Measurements from ENCODE around the gene OR2V2. TPM values are rescaled to one million over a fixed set of nuclear protein-coding genes. Genes with fewer than 3 reads are reported as not detected.
"Not testable (repeated sequence)": the region's sequence is repeated elsewhere in the genome, so short reads cannot be mapped to it uniquely, and the experiment has no call there.

The OR2V2 gene
- not detected for total RNA-seq

DNA sequence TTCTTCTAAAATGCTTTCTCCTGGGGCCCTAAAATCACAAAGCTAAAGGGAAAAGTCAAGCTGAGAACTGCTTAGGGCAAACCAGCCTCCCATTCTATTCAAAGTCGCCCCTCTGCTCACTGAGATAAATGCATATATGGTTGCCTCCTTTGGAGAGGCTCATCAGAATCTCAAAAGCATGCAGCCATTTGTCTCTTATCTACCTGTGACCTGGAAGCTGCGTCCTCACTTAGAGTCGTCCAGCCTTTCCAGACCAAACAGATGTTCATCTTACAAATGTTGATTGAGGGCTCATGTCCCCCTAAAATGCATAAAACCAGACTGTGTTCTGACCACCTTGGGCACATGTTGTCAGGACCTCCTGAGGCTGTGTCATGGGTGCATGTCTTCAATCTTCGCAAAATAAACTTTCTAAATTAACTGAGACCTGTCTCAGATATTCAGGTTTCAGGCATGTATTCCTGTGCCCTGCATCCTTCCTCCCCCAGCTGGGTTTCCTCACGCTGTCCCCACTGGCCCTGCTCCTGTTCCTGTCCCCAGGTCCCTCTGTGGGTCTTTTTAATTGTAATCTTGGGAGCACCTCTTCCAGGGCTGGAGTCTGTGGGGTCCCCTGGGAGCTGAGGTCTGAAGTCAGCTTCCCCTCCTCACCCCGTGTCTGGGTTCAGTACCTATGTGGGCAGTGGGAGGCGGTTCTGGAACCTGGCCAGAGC is at the start of gene OR2V2:
Gene OR2V2, plus strand, starts transcription at position 660 of the 710 bp plus-strand sequence. CDS start 7,357 bp downstream, outside the sequence.
- DNase-seq: not testable (repeated sequence)

- DNase-seq: not testable (repeated sequence)
These were observed 49.5 kb upstream of the OR2V2 start for GRCh38 chr5:181097759-181098491.

DNA sequence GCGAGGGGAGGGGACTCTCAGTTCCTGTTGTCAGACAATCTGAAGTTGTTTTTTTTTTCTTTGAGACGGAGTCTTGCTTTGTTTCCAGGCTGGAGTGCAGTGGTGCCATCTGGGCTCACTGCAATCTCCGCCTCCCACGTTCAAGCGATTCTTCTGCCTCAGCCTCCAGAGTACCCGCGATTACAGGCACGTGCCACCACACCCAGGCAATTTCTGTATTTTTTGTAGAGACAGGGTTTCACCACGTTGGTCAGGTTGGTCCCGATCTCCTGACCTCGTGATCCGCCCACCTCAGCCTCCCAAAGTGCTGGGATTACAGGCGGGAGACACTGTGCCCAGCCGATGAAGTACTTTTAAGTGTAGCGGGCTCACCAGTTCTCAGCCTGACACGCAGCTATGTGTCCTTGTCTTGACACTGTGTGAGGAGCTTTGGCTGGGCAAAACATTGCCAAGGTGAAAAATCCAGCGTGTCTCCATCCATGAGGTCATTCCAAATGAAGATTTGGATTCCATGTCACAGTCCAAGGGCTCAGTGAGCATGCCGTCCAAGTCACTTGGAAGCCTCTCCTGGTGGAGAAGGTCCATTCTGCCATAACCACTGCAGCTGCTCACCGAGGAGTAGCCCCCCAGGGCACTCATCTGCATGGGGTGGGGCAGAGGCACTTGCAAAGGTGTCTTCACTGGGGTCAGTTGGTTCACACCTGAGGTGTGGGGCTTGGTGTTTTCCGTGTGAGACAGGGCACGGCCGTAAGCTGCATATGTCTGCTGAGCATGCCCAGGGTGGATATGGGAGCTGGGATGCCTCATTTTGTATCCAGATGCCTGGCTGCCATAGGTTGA is 48.4 kb upstream of the OR2V2 start:
- DNase-seq: no peak

DNA sequence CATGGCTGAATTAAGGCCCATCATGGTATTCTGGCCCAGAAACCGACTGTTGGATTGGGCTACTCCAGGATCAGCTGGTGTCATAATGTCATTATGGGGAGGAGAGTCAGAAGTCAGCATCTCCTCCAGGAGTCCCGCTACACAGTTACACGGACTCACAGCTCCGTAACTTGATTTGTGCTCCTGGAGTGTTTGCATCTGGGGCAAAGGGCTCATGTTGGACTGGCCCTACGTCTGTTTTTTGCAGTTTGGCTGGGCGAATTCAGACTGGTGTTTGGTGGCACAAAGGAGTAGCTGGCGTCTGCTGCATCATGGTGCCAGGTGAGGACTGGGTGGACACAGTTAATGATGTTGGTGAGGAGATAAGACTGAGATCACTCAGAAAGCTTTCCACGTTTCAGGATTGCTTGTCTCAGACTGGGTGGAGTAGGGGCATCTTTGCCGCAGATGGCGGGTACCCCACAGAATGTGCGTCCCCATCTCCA is 47.7 kb upstream of the OR2V2 start:
- DNase-seq: no peak

DNA sequence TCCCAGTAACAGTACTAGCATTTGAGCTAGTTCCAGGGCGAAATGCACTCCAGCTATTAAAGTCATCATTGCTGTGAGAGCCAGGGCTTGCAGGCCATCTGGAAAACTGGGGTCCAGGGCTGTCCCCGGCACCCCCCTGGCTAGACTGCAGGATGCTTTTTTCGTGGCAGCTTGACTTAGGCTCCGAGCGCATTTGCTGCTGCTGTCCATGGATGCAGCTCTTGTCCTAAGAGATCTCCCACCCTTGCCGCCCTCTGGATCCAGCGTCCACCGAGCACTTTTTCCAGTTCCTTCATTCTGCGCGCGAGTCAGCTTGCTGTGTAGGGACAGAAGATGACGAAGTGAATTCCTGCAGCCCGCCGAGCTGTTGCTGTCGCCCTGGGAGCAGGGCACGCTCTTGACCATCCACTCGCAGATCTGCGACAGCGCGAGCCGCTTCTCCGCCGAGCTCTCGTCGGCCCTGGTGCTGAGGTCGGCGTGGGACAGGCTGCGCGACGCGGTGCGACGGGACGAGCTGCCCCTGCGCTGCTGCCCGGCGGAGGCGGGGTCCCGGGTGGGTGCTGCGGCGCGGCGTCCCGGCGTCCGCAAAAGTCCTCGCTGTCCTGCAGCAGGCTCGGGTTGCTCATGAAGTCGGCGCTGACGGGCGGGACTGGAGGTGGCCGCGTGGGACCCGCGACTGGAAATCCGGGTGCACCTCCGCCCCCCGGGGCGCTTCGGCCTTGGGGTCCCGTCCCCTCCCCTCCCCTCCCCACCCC is 47.1 kb upstream of the OR2V2 start:
- DNase-seq: no peak

- not testable (repeated sequence) for DNase-seq
These were observed 46.2 kb upstream of the OR2V2 start for GRCh38 chr5:181101030-181101641.

DNA sequence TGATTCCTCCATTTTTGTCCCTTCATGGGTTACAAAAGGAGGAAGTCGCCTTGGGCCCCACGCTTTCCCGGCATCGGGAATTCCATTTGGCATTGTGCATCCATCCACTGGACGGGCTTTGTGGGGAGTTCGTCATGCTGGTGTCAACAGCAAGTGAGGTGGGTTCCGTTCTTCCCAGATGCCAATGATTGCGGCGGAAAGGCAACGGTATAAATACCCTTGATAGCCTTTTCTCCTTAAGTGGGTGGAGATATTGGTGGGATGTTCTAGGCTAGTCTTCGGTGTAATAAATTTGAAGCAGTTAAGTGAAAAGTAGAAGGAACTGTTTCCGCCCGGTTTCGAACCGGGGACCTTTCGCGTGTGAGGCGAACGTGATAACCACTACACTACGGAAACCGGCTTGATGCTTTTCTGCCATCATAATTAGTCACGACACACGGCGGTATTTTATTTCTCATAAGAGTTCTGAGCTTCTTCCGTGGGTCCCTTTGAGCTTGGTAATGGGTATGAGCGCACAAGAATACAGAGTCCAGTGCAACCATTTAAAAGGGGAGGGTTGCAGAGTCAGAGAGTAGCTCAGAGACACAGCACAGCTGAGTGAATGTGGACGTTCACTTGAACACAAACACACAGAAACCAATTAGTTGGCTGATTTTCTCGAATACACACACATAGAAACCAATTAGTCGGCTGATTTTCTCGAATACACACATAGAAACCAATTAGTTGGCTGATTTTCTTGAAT is 45.3 kb upstream of the OR2V2 start:
- not testable (repeated sequence) for DNase-seq

DNA sequence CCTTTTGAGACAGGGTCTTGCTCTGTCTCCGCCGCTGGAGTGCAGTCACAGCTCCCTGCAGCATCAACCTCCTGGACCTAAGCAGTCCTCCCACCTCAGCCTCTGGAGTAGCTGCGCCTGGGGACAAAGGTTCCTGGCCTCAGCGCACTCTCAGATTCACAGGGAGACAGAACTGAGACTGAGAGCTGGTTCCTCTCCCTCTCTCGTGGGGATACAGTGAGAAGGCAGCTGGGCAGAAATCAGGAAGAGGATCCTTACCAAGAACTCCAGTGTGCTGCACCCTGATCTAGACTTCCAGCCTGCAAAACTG is 43.2 kb upstream of the OR2V2 start:
- not testable (repeated sequence) for DNase-seq

GRCh38 chr5:181104606-181105390 is 42.6 kb upstream of the OR2V2 start:
- not testable (repeated sequence) for DNase-seq

GRCh38 chr5:181105391-181106025 is 41.9 kb upstream of the OR2V2 start:
- DNase-seq: no peak

DNA sequence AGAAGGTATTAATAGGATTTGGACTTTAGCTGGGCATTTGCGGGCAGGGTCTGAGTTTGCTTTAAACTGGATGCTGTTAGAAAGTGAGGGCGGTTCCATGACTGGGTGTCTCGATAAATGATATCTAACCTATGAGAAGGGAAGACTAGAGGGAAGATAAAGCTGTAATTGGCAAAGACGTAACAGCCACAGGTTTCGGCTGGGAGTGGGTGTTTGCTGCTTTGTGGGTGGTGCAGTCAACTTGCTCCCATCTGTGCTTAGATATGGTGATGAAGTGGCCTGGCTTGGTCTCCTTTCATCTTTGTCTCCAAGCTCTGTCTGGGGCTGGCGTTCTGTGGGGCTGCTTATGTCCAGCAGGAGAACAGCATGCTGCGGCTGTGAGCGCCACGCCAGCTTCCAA is 39.7 kb upstream of the OR2V2 start:
- DNase-seq: no peak

DNA sequence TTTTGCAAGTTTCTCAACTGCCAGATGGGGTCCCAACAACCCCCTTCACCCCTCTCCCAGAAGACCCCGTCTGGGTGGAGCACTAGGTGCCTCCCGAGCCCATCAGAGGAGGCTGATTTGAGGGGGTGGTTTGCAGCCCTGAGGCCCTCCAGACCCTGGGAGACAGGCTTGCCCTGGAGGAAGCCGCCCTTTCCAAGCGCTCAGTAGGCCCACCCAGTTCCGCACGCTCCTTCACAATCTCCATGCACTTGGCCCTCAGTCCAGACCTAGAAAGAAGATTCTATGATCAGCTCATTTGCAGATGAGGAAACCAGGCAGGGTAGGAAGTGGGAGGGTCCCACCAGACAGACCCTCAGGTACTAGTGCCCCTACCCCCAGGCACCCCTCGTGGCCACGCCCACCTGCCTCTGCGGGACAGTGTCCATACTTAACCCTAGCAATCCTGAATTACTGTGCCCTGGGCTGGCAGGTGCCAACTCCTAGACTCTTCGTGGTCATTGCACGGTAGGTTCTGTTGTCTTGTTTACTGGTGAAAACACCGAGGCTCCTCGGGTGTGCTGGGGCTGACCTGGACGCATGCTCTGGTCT is 38.7 kb upstream of the OR2V2 start:
- DNase-seq: no peak

- DNase-seq: no peak
These were observed 37.8 kb upstream of the OR2V2 start for GRCh38 chr5:181109489-181110013.

DNA sequence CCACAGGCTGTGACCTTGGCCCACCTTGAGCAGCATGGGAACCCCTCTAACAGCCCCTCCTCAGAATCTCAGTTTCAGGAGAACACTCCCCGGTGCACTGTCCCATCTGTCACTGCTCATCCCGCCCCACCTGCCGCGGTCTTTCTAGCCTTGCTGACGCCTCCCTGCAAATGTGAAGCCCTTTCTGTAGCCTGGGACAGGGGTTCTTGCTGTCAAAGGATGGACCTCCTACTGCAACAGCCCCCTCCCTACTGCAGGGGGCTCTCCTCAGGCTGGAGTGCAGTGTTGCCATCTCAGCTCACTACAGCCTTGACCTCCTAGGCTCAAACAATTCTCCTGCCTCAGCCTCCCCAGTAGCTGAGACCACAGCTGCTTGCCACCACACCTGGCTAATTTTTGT is 36.4 kb upstream of the OR2V2 start:
- DNase-seq: no peak

- DNase-seq: no peak
These were observed 34.9 kb upstream of the OR2V2 start for GRCh38 chr5:181112476-181112875.

- not testable (repeated sequence) for DNase-seq
These were observed 33.8 kb upstream of the OR2V2 start for GRCh38 chr5:181113572-181113971.

DNA sequence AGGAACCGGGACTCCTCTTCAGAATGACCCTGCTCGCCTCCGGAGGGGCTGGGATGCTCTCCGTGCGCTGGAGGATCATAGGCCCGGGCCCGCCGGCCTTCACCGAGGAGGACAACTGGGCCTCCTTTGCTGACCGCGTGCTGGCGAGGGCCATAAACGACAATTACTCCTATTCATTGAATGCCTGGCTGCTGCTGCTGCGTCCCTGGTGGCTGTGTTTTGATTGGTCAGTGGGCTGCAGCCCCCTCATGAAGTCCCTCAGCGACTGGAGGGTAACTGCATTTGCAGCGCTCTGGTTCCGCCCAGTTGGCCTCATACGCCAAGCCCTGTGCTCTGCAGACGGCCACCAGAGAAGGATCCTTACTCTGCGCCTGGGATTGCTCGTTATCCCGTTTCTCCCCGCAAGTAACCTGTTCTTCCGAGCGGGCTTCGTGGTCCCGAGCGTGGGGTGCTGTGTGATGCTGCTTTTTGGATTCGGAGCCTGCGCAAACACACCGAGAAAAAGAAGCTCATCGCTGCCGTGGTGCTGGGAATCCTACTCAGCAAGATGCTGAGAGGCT is 33.0 kb upstream of the OR2V2 start:
- DNase-seq: no peak

Data from tongue (tissue), 2 donors.